Stimulated activated CD8-positive, alpha-beta memory T cell treated with anti-CD3 and anti-CD28 coated beads, Interleukin-7, amount 100 ng/mL, for 4 hours (primary cell): ENCODE results near the gene NUP43.
A peak's percentile ranks its signal among the peaks of the same experiment; 100 is the strongest.
"Not testable (repeated sequence)": the region's sequence is repeated elsewhere in the genome, so short reads cannot be mapped to it uniquely, and the experiment has no call there.

Source experiments
- DNase-seq, 2 donors: peaks; one replicate each; pipeline ENCODE4 v3.0.0-alpha.2; 2020; ENCODE audit warnings: low read depth in 2 of 2

Gene NUP43

GRCh38 chr6:149749082-149749593 lies 2.8 kb upstream of the NUP43 start:
- not testable (repeated sequence) for DNase-seq

GRCh38 chr6:149745252-149745651 lies 1.1 kb downstream of the NUP43 start:
- DNase-seq, result not testable (repeated sequence)

GRCh38 chr6:149734915-149735314 lies 11.4 kb downstream of the NUP43 start:
- DNase-seq, result no peak

- no peak for DNase-seq
Measured at GRCh38 chr6:149733089-149733720, 13.1 kb downstream of the NUP43 start.

GRCh38 chr6:149729824-149730223 lies 16.5 kb downstream of the NUP43 start:
- DNase-seq, result no peak

GRCh38 chr6:149728499-149729234 lies 17.7 kb downstream of the NUP43 start:
- no peak for DNase-seq

GRCh38 chr6:149727793-149728498 lies 18.4 kb downstream of the NUP43 start:
- no peak for DNase-seq

- no peak for DNase-seq
Measured at GRCh38 chr6:149725785-149726184, 20.5 kb downstream of the NUP43 start.

- no peak for DNase-seq
Measured at GRCh38 chr6:149723771-149724417, 22.4 kb downstream of the NUP43 start.

- no peak for DNase-seq
Measured at GRCh38 chr6:149723262-149723661, 23.1 kb downstream of the NUP43 start.

- DNase-seq, result no peak
Measured at GRCh38 chr6:149719531-149719930, 26.8 kb downstream of the NUP43 start.

GRCh38 chr6:149717588-149718458 lies 28.5 kb downstream of the NUP43 start, which contains the start of gene LATS1:
Gene LATS1 (minus strand): TSS chr6:149718101. CDS start chr6:149702126, 15,975 bp downstream.
- peak; percentile 86 to 89 for DNase-seq

GRCh38 chr6:149717255-149717587 lies 29.1 kb downstream of the NUP43 start:
- no peak for DNase-seq

- DNase-seq, result no peak
Measured at GRCh38 chr6:149716181-149716963, 30.0 kb downstream of the NUP43 start.

- no peak for DNase-seq
Measured at GRCh38 chr6:149714442-149714841, 31.9 kb downstream of the NUP43 start.

GRCh38 chr6:149711711-149712110 lies 34.6 kb downstream of the NUP43 start:
- no peak for DNase-seq

GRCh38 chr6:149701714-149702113 lies 44.6 kb downstream of the NUP43 start:
- no peak for DNase-seq

GRCh38 chr6:149699150-149699549 lies 47.2 kb downstream of the NUP43 start:
- no peak for DNase-seq

GRCh38 chr6:149698175-149698574 lies 48.2 kb downstream of the NUP43 start:
- no peak for DNase-seq

- DNase-seq, result no peak
Measured at GRCh38 chr6:149696901-149697300, 49.4 kb downstream of the NUP43 start.
